Neuronal stem cell (in vitro differentiated cells): ENCODE data around the gene UMAD1.
A peak's percentile ranks its signal among the peaks of the same experiment; 100 is the strongest.
"Not testable (repeated sequence)": the region's sequence is repeated elsewhere in the genome, so short reads cannot be mapped to it uniquely, and the experiment has no call there.

Experiments used
- DNase-seq: peaks from one replicate; pipeline ENCODE4 v3.0.0-alpha.2; 2013; ENCODE audit warnings: low spot score
- H2AFZ ChIP-seq: one replicate; pipeline ENCODE4 v1.6.1; 2013; ENCODE audit warnings: mild to moderate bottlenecking, low read length, inconsistent platforms
- H2AK5ac ChIP-seq: 2 replicates; pipeline ENCODE4 v1.6.1; 2013; ENCODE audit warnings: low read depth, mild to moderate bottlenecking, inconsistent platforms, low read length, moderate library complexity, mixed read lengths
- H2BK120ac ChIP-seq: 2 replicates; pipeline ENCODE4 v1.6.1; 2013; ENCODE audit warnings: low read depth, mild to moderate bottlenecking, inconsistent platforms, low read length, moderate library complexity, mixed read lengths
- H2BK12ac ChIP-seq: one replicate; pipeline ENCODE4 v1.6.1; 2013; ENCODE audit warnings: low read length, inconsistent platforms
- H2BK15ac ChIP-seq: 2 replicates; pipeline ENCODE4 v1.6.1; 2013; ENCODE audit warnings: mild to moderate bottlenecking, low read length, inconsistent platforms, mixed read lengths
- H2BK5ac ChIP-seq: one replicate; pipeline ENCODE4 v1.6.1; 2013; ENCODE audit warnings: inconsistent platforms, mild to moderate bottlenecking, low read length, moderate library complexity
- H3K14ac ChIP-seq: one replicate; pipeline ENCODE4 v1.6.1; 2013; ENCODE audit warnings: low read length, inconsistent platforms
- H3K18ac ChIP-seq: 2 replicates; pipeline ENCODE4 v1.6.1; 2013; ENCODE audit warnings: low read length, inconsistent platforms
- H3K23ac ChIP-seq: 2 replicates; pipeline ENCODE4 v1.6.1; 2013; ENCODE audit warnings: low read depth, mild to moderate bottlenecking, mixed read lengths, low read length, inconsistent platforms; ENCODE audit not compliant: poor library complexity
- H3K27ac ChIP-seq: replicated peaks from 3 replicates; pipeline ENCODE4 v1.5.1; 2013; ENCODE audit warnings: low read length, inconsistent platforms
- H3K27me3 ChIP-seq, 3 experiments: 2 replicates each; pipeline ENCODE4 v1.6.1; 2013; ENCODE audit warnings: low read length in 3 of 3, mild to moderate bottlenecking in 2 of 3, inconsistent platforms in 1 of 3, low read depth in 1 of 3, mixed read lengths in 1 of 3, moderate library complexity in 1 of 3; ENCODE audit not compliant: control insufficient read depth in 3 of 3, insufficient read depth in 3 of 3
- H3K36me3 ChIP-seq, 2 donors: replicated peaks in 1 of 2; 2 replicates each; pipeline ENCODE4 v1.6.1; 2013; ENCODE audit warnings: low read length in 2 of 2; ENCODE audit not compliant: control insufficient read depth in 2 of 2, insufficient read depth in 2 of 2
- H3K4ac ChIP-seq: 2 replicates; pipeline ENCODE4 v1.6.1; 2013; ENCODE audit warnings: inconsistent platforms, mild to moderate bottlenecking, low read length, moderate library complexity
- H3K4me1 ChIP-seq, 2 donors: 1 replicate in 1 of 2; 2 replicates in 1 of 2; pipeline ENCODE4 v1.6.1; 2013; ENCODE audit warnings: low read length in 2 of 2, low read depth in 1 of 2; ENCODE audit not compliant: control insufficient read depth in 2 of 2, insufficient read depth in 1 of 2
- H3K4me2 ChIP-seq: one replicate; pipeline ENCODE4 v1.6.1; 2013; ENCODE audit warnings: mild to moderate bottlenecking, low read length, inconsistent platforms; ENCODE audit not compliant: insufficient read depth, poor library complexity, severe bottlenecking
- H3K4me3 ChIP-seq, 2 donors: 2 replicates each; pipeline ENCODE4 v1.5.1; 2013; ENCODE audit warnings: low read length in 2 of 2, mild to moderate bottlenecking in 2 of 2, inconsistent platforms in 1 of 2, moderate library complexity in 1 of 2
- H3K79me1 ChIP-seq: one replicate; pipeline ENCODE4 v1.6.1; 2013; ENCODE audit warnings: low read depth, mild to moderate bottlenecking, inconsistent platforms, low read length, moderate library complexity
- H3K9ac ChIP-seq: one replicate; pipeline ENCODE4 v1.6.1; 2013; ENCODE audit warnings: mild to moderate bottlenecking, low read depth, low read length, inconsistent platforms; ENCODE audit not compliant: poor library complexity
- H3K9me3 ChIP-seq, 2 donors: replicated peaks in 1 of 2; 2 replicates each; pipeline versions ENCODE3 to v1.6.1; 2013; ENCODE audit warnings: low read length in 2 of 2, mild to moderate bottlenecking in 2 of 2, inconsistent platforms in 1 of 2, low read depth in 1 of 2, mixed read lengths in 1 of 2, moderate library complexity in 1 of 2; ENCODE audit not compliant: control insufficient read depth in 2 of 2, insufficient read depth in 1 of 2
- H4K8ac ChIP-seq: one replicate; pipeline ENCODE4 v1.6.1; 2013; ENCODE audit warnings: low read depth, mild to moderate bottlenecking, inconsistent platforms, low read length, moderate library complexity
- H4K91ac ChIP-seq: one replicate; pipeline ENCODE4 v1.6.1; 2013; ENCODE audit warnings: low read length, low read depth, mild to moderate bottlenecking, inconsistent platforms; ENCODE audit not compliant: poor library complexity
- WGBS, 2 donors: extraction: QIAGEN DNeasy Blood & Tissue Kit; methylation state at CpG; one replicate each; pipeline ENCODE4 v1.1.7; 2013; ENCODE audit warnings: missing lambda C conversion rate in 2 of 2, mixed read lengths in 1 of 2; ENCODE audit not compliant: insufficient read length in 2 of 2, insufficient replicate concordance in 1 of 2; ENCODE audit errors: extremely low coverage in 2 of 2; 5-methylcytosine and 5-hydroxymethylcytosine counted together

The UMAD1 gene

DNA sequence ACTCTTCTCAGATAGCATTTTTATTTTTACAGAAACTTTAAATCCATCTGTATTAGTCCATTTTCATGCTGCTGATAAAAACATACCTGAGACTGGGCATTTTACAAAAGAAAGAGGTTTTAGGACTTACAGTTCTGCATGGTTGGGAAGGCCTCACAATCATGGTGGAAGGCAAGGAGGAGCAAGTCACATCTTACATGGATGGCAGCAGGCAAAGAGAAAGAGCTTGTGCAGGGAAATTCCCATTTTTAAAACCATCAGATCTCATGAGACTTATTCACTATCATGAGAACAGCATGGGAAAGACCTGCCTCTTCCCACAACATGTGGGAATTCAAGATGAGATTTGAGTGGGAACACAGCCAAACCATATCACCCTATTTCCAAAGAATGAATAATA lies 184.7 kb downstream of the UMAD1 start:
- not testable (repeated sequence) for H3K14ac ChIP-seq, H3K4ac ChIP-seq, H4K8ac ChIP-seq, H3K9ac ChIP-seq, H3K79me1 ChIP-seq, H3K23ac ChIP-seq, H2BK120ac ChIP-seq, H2BK15ac ChIP-seq, H2AK5ac ChIP-seq, H4K91ac ChIP-seq, DNase-seq, H3K27ac ChIP-seq, H2AFZ ChIP-seq, H3K36me3 ChIP-seq, H2BK12ac ChIP-seq, H3K4me2 ChIP-seq, H2BK5ac ChIP-seq, H3K9me3 ChIP-seq, H3K4me3 ChIP-seq, H3K27me3 ChIP-seq, H3K18ac ChIP-seq
- H3K4me1 ChIP-seq = peaks cover 9 to 15% of the 10 kb centered on the region in 2 donors

DNA sequence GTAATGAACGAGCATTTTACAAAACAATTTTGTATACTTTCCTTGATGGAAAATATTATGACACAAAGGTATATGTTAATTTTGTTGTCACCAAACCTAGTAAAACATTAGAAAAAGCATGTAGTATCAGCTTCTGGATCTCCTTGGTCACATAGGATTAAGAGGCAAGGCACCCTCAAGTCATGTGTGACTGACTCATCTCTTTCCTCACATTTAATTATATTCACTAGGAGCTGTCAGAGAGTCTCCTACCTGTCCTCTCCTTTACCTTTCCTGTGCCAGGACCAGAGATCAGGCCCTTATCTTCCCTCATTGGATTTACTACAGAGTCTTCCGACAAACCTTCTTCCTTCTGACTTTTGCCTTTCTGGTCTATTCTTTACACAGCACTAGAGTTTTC lies 189.1 kb downstream of the UMAD1 start:
- Histone ChIP-seq H4K91ac (no peak overlapping the region), H3K4me2 (no peak overlapping the region), H2BK12ac (no peak overlapping the region), H2AK5ac (no peak overlapping the region), H2BK120ac (no peak overlapping the region), H3K79me1 (no peaks in the 10 kb centered on the region), H3K4me1 (peaks cover 0 to 2% of the 10 kb centered on the region in 2 donors), H3K18ac (no peak overlapping the region), H3K27me3 (no peaks in the 10 kb centered on the region), H3K14ac (no peak overlapping the region), H3K36me3 (no peaks in the 10 kb centered on the region), H3K9ac (no peak overlapping the region), H2BK5ac (no peak overlapping the region), H3K4me3 (no peak overlapping the region), H2BK15ac (no peak overlapping the region), H3K23ac (no peak overlapping the region), H4K8ac (no peak overlapping the region), H3K27ac (no peak overlapping the region), H3K4ac (no peak overlapping the region), H3K9me3 (peaks cover 0 to 2% of the 10 kb centered on the region in 2 donors), H2AFZ (no peak overlapping the region)
- no CpG with 5 or more reads among the region's 2 CpGs for WGBS, 2 donors
- no peak for DNase-seq

DNA sequence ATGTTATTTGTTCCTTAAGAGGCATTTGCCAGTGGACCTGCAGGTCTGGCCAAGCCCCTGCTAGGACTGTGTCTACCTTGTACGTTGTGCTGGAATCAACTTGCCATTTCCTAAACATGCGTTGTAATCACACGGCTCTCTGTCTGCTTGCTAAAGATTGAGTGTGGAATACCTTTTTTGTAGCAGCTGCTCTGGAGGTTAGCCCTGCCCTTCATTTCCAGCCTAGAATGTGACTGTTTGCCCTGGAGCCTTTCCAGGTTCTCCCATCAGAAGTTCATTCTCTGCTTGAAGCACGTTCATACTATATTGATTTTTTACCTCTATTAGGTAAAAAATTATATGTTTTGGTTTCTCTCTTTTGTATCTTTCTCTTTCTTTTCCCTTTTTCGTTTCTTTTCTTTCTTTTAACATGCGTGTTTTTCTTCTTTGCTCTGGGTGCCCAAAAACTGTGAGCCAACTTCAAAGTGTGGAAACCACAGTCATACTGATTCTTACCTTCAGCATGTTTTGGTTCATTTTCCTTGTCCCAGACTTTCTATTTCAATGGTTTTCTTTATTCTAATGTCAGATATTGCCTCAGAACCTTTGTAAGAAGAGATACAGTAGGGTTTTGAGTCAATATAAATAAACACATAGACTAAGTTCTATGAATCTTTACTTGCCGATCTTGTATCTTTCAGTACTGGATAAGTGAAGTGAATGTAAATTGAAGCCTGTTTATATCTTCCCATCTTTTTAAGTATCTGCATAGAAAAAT lies 189.7 kb downstream of the UMAD1 start:
- H2BK12ac ChIP-seq = no peak overlapping the region
- no peak overlapping the region for H3K4me2 ChIP-seq
- no peak overlapping the region for H2BK5ac ChIP-seq
- no peak overlapping the region for H2BK120ac ChIP-seq
- H2BK15ac ChIP-seq = no peak overlapping the region
- peak overlapping the region; percentile 4 for H3K18ac ChIP-seq
- H3K23ac ChIP-seq = no peak overlapping the region
- no peaks in the 10 kb centered on the region for H3K36me3 ChIP-seq
- H3K27me3 ChIP-seq = no peaks in the 10 kb centered on the region
- H3K27ac ChIP-seq = no peak overlapping the region
- H4K91ac ChIP-seq = no peak overlapping the region
- WGBS, 2 donors = no CpG with 5 or more reads among the region's 7 CpGs
- no peak overlapping the region for H2AK5ac ChIP-seq
- no peak overlapping the region for H3K4ac ChIP-seq
- H3K79me1 ChIP-seq = no peaks in the 10 kb centered on the region
- no peak overlapping the region for H4K8ac ChIP-seq
- DNase-seq = no peak
- H3K14ac ChIP-seq = no peak overlapping the region
- H3K4me1 ChIP-seq = peaks cover 0 to 2% of the 10 kb centered on the region in 2 donors
- H2AFZ ChIP-seq = no peak overlapping the region
- no peak overlapping the region for H3K4me3 ChIP-seq
- H3K9ac ChIP-seq = no peak overlapping the region
- peaks cover 0 to 2% of the 10 kb centered on the region in 2 donors for H3K9me3 ChIP-seq

DNA sequence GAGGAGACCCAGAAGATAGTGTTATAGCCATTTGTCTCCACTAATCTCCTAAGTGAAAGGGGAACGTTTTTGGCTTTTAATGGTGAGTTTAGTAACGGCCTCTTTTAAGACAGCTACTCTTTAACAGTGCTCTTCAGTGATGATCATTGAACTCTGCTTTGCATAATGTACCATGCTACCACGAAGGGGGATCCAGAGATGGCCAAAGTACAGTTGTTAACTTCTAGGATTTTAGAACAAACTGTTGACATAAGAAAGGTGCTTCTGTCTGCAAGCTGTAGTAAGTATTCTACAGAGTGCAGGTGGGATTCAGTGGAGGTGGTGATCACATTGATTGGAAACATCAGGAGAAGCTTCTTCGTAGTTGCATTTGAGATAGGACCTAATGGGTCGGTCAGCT lies 192.0 kb downstream of the UMAD1 start:
- Histone ChIP-seq H3K36me3 (no peaks in the 10 kb centered on the region), H3K4me1 (peaks cover 0 to 2% of the 10 kb centered on the region in 2 donors), H2BK5ac (no peak overlapping the region), H2BK15ac (no peak overlapping the region), H2AK5ac (no peak overlapping the region), H2BK12ac (no peak overlapping the region), H3K79me1 (no peaks in the 10 kb centered on the region), H3K14ac (no peak overlapping the region), H3K18ac (no peak overlapping the region), H3K9me3 (no peaks in the 10 kb centered on the region), H3K4ac (no peak overlapping the region), H3K4me3 (no peak overlapping the region), H2BK120ac (no peak overlapping the region), H3K23ac (no peak overlapping the region), H3K9ac (no peak overlapping the region), H2AFZ (no peak overlapping the region), H3K27ac (no peak overlapping the region), H3K27me3 (no peaks in the 10 kb centered on the region), H4K8ac (no peak overlapping the region), H3K4me2 (no peak overlapping the region), H4K91ac (no peak overlapping the region)
- DNase-seq = no peak
- WGBS, 2 donors = no CpG with 5 or more reads among the region's 5 CpGs
